Right ventricle myocardium inferior (tissue), 1 donor: ENCODE data around the gene LTA4H. TPM values are rescaled to one million over a fixed set of nuclear protein-coding genes. Genes with fewer than 3 reads are reported as not detected.
"Not testable (repeated sequence)": the region's sequence is repeated elsewhere in the genome, so short reads cannot be mapped to it uniquely, and the experiment has no call there.

Source experiments
- ATAC-seq: fragments of 200-7000 bp; cut with Tn5 transposase; one replicate; pipeline ENCODE4 v1.9.1; 2020; ENCODE audit warnings: mild to moderate bottlenecking, moderate library complexity
- DNase-seq: peaks from one replicate; pipeline ENCODE4 v3.0.0; 2021; ENCODE audit errors: missing footprints
- intact Hi-C: fragments of 100-400 bp; cut with DNase I; formaldehyde crosslinking; loops from one replicate; pipeline ENCODE4 v1.11.0; 2022
- long read RNA-seq: library from polyadenylated mRNA; unstranded; transcript quantifications from one replicate; pipeline ENCODE4 v2.0.0, GENCODE V29; 2021
- total RNA-seq: library from RNA; stranded (reverse); fragmentation: NEBNext Ultra II Directional; extraction: Animal tissue kit (Norgen Biotek cat#: 25700); gene quantifications from one replicate; pipeline ENCODE4 v1.2.1, GENCODE V29; 2021
- donor health status: DM: no; HTN: yes; CAD: no; lungs with severe emphysema.

LTA4H gene
- 35.6 TPM for total RNA-seq
- long read RNA-seq, transcript LTA4H-201 (19 exons, 2,139 nt), result major isoform, 28 of 36 reads
- long read RNA-seq, partial matches to known transcripts, result 1 of 36 reads
- long read RNA-seq, other reads (novel, unspliced or antisense), result 7 of 36 reads

- ATAC-seq, result peak; percentile 99
- intact Hi-C loops, result no loop called here
Measured at GRCh38 chr12:96035283-96036236, at the start of gene LTA4H. Gene LTA4H, minus strand, starts transcription at chr12:96035587. Its CDS starts 68 bp downstream, at chr12:96035519.

GRCh38 chr12:96084624-96085023 is 49.2 kb upstream of the LTA4H start:
- ATAC-seq, result no peak
- DNase-seq, result no peak
- intact Hi-C loops, result no loop called here

More at GRCh38 chr12:96035283-96036236, at the start of gene LTA4H:
- peak; percentile 97 for DNase-seq

GRCh38 chr12:96083020-96083719 is 47.8 kb upstream of the LTA4H start:
- intact Hi-C loops, result no loop called here
- DNase-seq, result no peak
- no peak for ATAC-seq

- intact Hi-C loops, result no loop called here
- ATAC-seq (no peak), DNase-seq (no peak)
Measured at GRCh38 chr12:96081596-96081995, 46.2 kb upstream of the LTA4H start.

GRCh38 chr12:96078231-96079135 is 43.1 kb upstream of the LTA4H start:
- ATAC-seq (peak; percentile 67), DNase-seq (peak; percentile 79)
- intact Hi-C loops, result loop anchor here (1.0 kb wide), 1 partner anchor 87 kb away; no protein-coding TSS in a partner anchor

- intact Hi-C loops, result no loop called here
- DNase-seq, result no peak
- no peak for ATAC-seq
Measured at GRCh38 chr12:96077081-96077480, 41.7 kb upstream of the LTA4H start.

GRCh38 chr12:96075560-96075959 is 40.2 kb upstream of the LTA4H start:
- intact Hi-C loops, result no loop called here
- no peak for DNase-seq
- no peak for ATAC-seq

- no peak for DNase-seq
- intact Hi-C loops, result loop anchor here (5.0 kb wide), 1 partner anchor 34 kb away; no protein-coding TSS in a partner anchor
- ATAC-seq, result no peak
Measured at GRCh38 chr12:96073346-96074330, 38.3 kb upstream of the LTA4H start.

GRCh38 chr12:96070670-96071279 is 35.4 kb upstream of the LTA4H start:
- intact Hi-C loops, result loop anchor here (5.0 kb wide), 1 partner anchor 37 kb away; no protein-coding TSS in a partner anchor
- ATAC-seq, result no peak
- DNase-seq, result no peak

GRCh38 chr12:96069511-96070231 is 34.3 kb upstream of the LTA4H start:
- intact Hi-C loops, result loop anchor here (5.0 kb wide), 1 partner anchor 38 kb away; no protein-coding TSS in a partner anchor
- no peak for DNase-seq
- no peak for ATAC-seq

- intact Hi-C loops, result no loop called here
- DNase-seq (no peak), ATAC-seq (no peak)
Measured at GRCh38 chr12:96068636-96069035, 33.2 kb upstream of the LTA4H start.

GRCh38 chr12:96068111-96068510 is 32.7 kb upstream of the LTA4H start:
- no peak for ATAC-seq
- intact Hi-C loops, result no loop called here
- DNase-seq, result no peak

- DNase-seq, ATAC-seq, intact Hi-C loops: not testable (repeated sequence)
Measured at GRCh38 chr12:96065776-96066175, 30.4 kb upstream of the LTA4H start.

GRCh38 chr12:96064966-96065365 is 29.6 kb upstream of the LTA4H start:
- intact Hi-C loops, result loop anchor here (5.0 kb wide), 2 partner anchors 67 to 337 kb away; partner anchors contain the start of gene CDK17
- no peak for ATAC-seq
- DNase-seq, result no peak

- intact Hi-C loops, result loop anchor here (5.0 kb wide), 2 partner anchors 68 to 338 kb away; partner anchors contain the start of gene CDK17
- DNase-seq (no peak), ATAC-seq (peak; percentile 50)
Measured at GRCh38 chr12:96064271-96064670, 28.9 kb upstream of the LTA4H start.

- ATAC-seq (no peak), DNase-seq (no peak)
- intact Hi-C loops, result loop anchor here (2.0 to 5.0 kb wide), 3 partner anchors 69 to 339 kb away; partner anchors contain the start of gene CDK17
Measured at GRCh38 chr12:96063046-96063445, 27.7 kb upstream of the LTA4H start.
